ENCODE measurements around the gene PALB2. TPM values are rescaled to one million over a fixed set of nuclear protein-coding genes. Genes with fewer than 3 reads are reported as not detected.

The PALB2 gene
- total RNA-seq, 2 experiments from 2014 or later, result 3.8 to 5.1 TPM

GRCh38 chr16:23561586-23561985 lies 79.5 kb downstream of the PALB2 start:
- peaks cover 69% of the 10 kb centered on the region for H3K36me3 ChIP-seq (ENCODE audit: insufficient read depth, low read length)
- H3K4me3 ChIP-seq (ENCODE audit: low read length), result no peak overlapping the region
- no peaks in the 10 kb centered on the region for H3K27me3 Mint-ChIP-seq
- intact Hi-C loops (cut with DNase I, micrococcal nuclease), result no loop called here
- H3K27me3 ChIP-seq (ENCODE audit: control insufficient read depth in 1 of 2, insufficient read depth in 2 of 2, low read length in 2 of 2), result no peaks in the 10 kb centered on the region
- no peaks in the 10 kb centered on the region for H3K9me3 ChIP-seq (ENCODE audit: control insufficient read depth in 1 of 2, insufficient read depth in 1 of 2, low read length in 2 of 2)
- peak overlapping the region; percentile 38 for H3K4me3 Mint-ChIP-seq
- peaks cover 32% of the 10 kb centered on the region for H3K4me1 Mint-ChIP-seq (ENCODE audit: low read depth)
- ATAC-seq (ENCODE audit: poor library complexity), result no peak
- H3K36me3 Mint-ChIP-seq (ENCODE audit: low read depth), result peaks cover 90% of the 10 kb centered on the region
- CTCF ChIA-PET, result no interaction called here
- peaks cover 14% of the 10 kb centered on the region for H3K4me1 ChIP-seq (ENCODE audit: insufficient read depth, low read length)
- H3K9me3 Mint-ChIP-seq, result no peaks in the 10 kb centered on the region
- H3K27ac Mint-ChIP-seq, result no peak overlapping the region
- DNase-seq, result no peak
- POLR2A ChIA-PET, result no interaction called here
- TF ChIP-seq CTCF (IDR thresholded peaks at IDR 0.05), result no peak
- H3K27ac ChIP-seq (ENCODE audit: low read depth in 1 of 2, low read length in 2 of 2), result no peak overlapping the region

- peak overlapping the region; percentile 92 for H3K4me3 ChIP-seq (ENCODE audit: low read length)
- DNase-seq (peak in 6 of 14 experiments; percentile 2 to 39 (median 8)), ATAC-seq (ENCODE audit: poor library complexity) (peak; percentile 5)
- Mint-ChIP-seq H3K36me3 (ENCODE audit: low read depth) (peaks cover 68% of the 10 kb centered on the region), H3K27me3 (no peaks in the 10 kb centered on the region), H3K4me1 (ENCODE audit: low read depth) (peaks cover 41% of the 10 kb centered on the region), H3K4me3 (peak overlapping the region; percentile 98), H3K27ac (peak overlapping the region; percentile 96), H3K9me3 (no peaks in the 10 kb centered on the region)
- H3K27me3 ChIP-seq (ENCODE audit: control insufficient read depth in 1 of 2, insufficient read depth in 2 of 2, low read length in 2 of 2), result no peaks in the 10 kb centered on the region
- intact Hi-C loops (cut with DNase I, micrococcal nuclease), result loop anchor here (1.0 to 10.0 kb wide), 6 partner anchors 38 to 1603 kb away; partner anchors contain the start of genes DCTN5 (in 2 of the 2), GGA2 (in 2 of the 2), NDUFAB1 (in 2 of the 2) and PALB2 (in 2 of the 2)
- H3K4me1 ChIP-seq (ENCODE audit: insufficient read depth, low read length), result peaks cover 20% of the 10 kb centered on the region
- H3K9me3 ChIP-seq (ENCODE audit: control insufficient read depth in 1 of 2, insufficient read depth in 1 of 2, low read length in 2 of 2), result no peaks in the 10 kb centered on the region
- ChIA-PET CTCF (interaction anchor here (0.8 to 1.8 kb wide), 5 partner anchors 17 to 122 kb away, joined by 3 to 13 read pairs (median 4); partner anchors contain the start of genes GGA2 and NDUFAB1), POLR2A (interaction anchor here (0.6 to 2.4 kb wide), 8 partner anchors 34 to 1171 kb away, joined by 3 to 17 read pairs (median 4); partner anchors contain the start of genes DCTN5, GGA2, NDUFAB1 and PALB2)
- TF ChIP-seq CTCF (IDR thresholded peaks at IDR 0.05), result no peak
- H3K36me3 ChIP-seq (ENCODE audit: insufficient read depth, low read length), result peaks cover 38% of the 10 kb centered on the region
- peak overlapping the region; percentile 41 to 77 for H3K27ac ChIP-seq (ENCODE audit: low read depth in 1 of 2, low read length in 2 of 2)
Observed at GRCh38 chr16:23557779-23558702, 83.1 kb downstream of the PALB2 start.

- ATAC-seq (ENCODE audit: poor library complexity), result peak; percentile 88
- Histone ChIP-seq H3K36me3 (ENCODE audit: insufficient read depth, low read length) (peaks cover 29% of the 10 kb centered on the region), H3K27me3 (ENCODE audit: control insufficient read depth in 1 of 2, insufficient read depth in 2 of 2, low read length in 2 of 2) (no peaks in the 10 kb centered on the region)
Observed at GRCh38 chr16:23556881-23557778, 84.0 kb downstream of the PALB2 start, which contains the start of the genes EARS2 and UBFD1. Gene EARS2 (minus strand): TSS chr16:23557350. CDS start chr16:23557343, 7 bp downstream. Gene UBFD1 (plus strand): TSS chr16:23557727. CDS start chr16:23557743, 16 bp downstream.

More at GRCh38 chr16:23556881-23557778, 84.0 kb downstream of the PALB2 start, which contains the start of the genes EARS2 and UBFD1:
- peak within 1 kb of the TSS; percentile 98 for H3K4me3 Mint-ChIP-seq
- ChIA-PET POLR2A (interaction anchor here (0.7 to 2.4 kb wide), 5 partner anchors 21 to 84 kb away, joined by 3 to 17 read pairs (median 6); partner anchors contain the start of genes DCTN5, GGA2, NDUFAB1 and PALB2), CTCF (interaction anchor here (0.8 to 1.8 kb wide), 4 partner anchors 18 to 53 kb away, joined by 3 to 13 read pairs (median 4); partner anchors contain the start of genes GGA2 and NDUFAB1)
- no peaks in the 10 kb centered on the region for H3K27me3 Mint-ChIP-seq
- peaks cover 41% of the 10 kb centered on the region for H3K4me1 Mint-ChIP-seq (ENCODE audit: low read depth)
- no peaks in the 10 kb centered on the region for H3K9me3 Mint-ChIP-seq
- DNase-seq, result peak; percentile 85 to 98 (median 90)
- peaks cover 20% of the 10 kb centered on the region for H3K4me1 ChIP-seq (ENCODE audit: insufficient read depth, low read length)
- H3K27ac Mint-ChIP-seq, result peak within 1 kb of the TSS; percentile 96
- H3K36me3 Mint-ChIP-seq (ENCODE audit: low read depth), result peaks cover 60% of the 10 kb centered on the region
- H3K4me3 ChIP-seq (ENCODE audit: low read length), result peak within 1 kb of the TSS; percentile 92
- peak within 1 kb of the TSS; percentile 77 to 97 for H3K27ac ChIP-seq (ENCODE audit: low read depth in 1 of 2, low read length in 2 of 2)
- TF ChIP-seq CTCF (IDR thresholded peaks at IDR 0.05), result peak; percentile 75
- intact Hi-C loops (cut with DNase I, micrococcal nuclease), result loop anchor here (1.0 to 10.0 kb wide), 6 partner anchors 39 to 1602 kb away; partner anchors contain the start of genes DCTN5 (in 2 of the 2), GGA2 (in 2 of the 2), NDUFAB1 (in 2 of the 2) and PALB2 (in 2 of the 2)
- no peaks in the 10 kb centered on the region for H3K9me3 ChIP-seq (ENCODE audit: control insufficient read depth in 1 of 2, insufficient read depth in 1 of 2, low read length in 2 of 2)

Data from CD4-positive, alpha-beta T cell (primary cell).